Neural progenitor cell (in vitro differentiated cells): ENCODE data around the gene GJA4. TPM values are rescaled to one million over a fixed set of nuclear protein-coding genes. Genes with fewer than 3 reads are reported as not detected.
A peak's percentile ranks its signal among the peaks of the same experiment; 100 is the strongest.

Experiments used
- DNase-seq: peaks from one replicate; pipeline ENCODE4 v3.0.0-alpha.2; 2016; ENCODE audit warnings: low spot score
- H2AFZ ChIP-seq: fragments of 200-600 bp; sonication (generic); replicated peaks from 2 replicates; pipeline ENCODE4 v1.6.1; 2016; ENCODE audit warnings: antibody characterized with exemption
- H3F3A ChIP-seq: fragments of 200-600 bp; sonication (generic); 2 replicates; pipeline ENCODE4 v1.6.1; 2016; ENCODE audit warnings: antibody characterized with exemption, low read depth
- H3K27ac ChIP-seq: fragments of 200-600 bp; sonication (generic); 2 replicates; pipeline ENCODE4 v1.5.1; 2016; ENCODE audit warnings: mild to moderate bottlenecking
- H3K27me3 ChIP-seq: fragments of 200-600 bp; sonication (generic); 2 replicates; pipeline ENCODE4 v1.6.1; 2016; ENCODE audit warnings: mild to moderate bottlenecking, moderate library complexity
- H3K36me3 ChIP-seq: fragments of 200-600 bp; sonication (generic); 2 replicates; pipeline ENCODE4 v1.5.1; 2016
- H3K4me1 ChIP-seq: fragments of 200-600 bp; sonication (generic); 2 replicates; pipeline ENCODE4 v1.6.1; 2016; ENCODE audit warnings: mixed run types
- H3K4me2 ChIP-seq: fragments of 200-600 bp; sonication (generic); 2 replicates; pipeline ENCODE4 v1.6.1; 2016
- H3K4me3 ChIP-seq: fragments of 200-600 bp; sonication (generic); 2 replicates; pipeline ENCODE4 v1.5.1; 2016
- H3K79me2 ChIP-seq: fragments of 200-600 bp; sonication (generic); 2 replicates; pipeline ENCODE4 v1.6.1; 2016; ENCODE audit warnings: low read depth
- H3K9ac ChIP-seq: fragments of 200-600 bp; sonication (generic); 2 replicates; pipeline ENCODE4 v1.6.1; 2016
- H3K9me3 ChIP-seq: fragments of 200-600 bp; sonication (generic); 2 replicates; pipeline ENCODE4 v1.5.1; 2016; ENCODE audit warnings: low read depth
- H4K20me1 ChIP-seq: fragments of 200-600 bp; sonication (generic); 2 replicates; pipeline ENCODE4 v1.6.1; 2016; ENCODE audit warnings: low read depth
- H3K27ac Mint-ChIP-seq: 3 replicates; pipeline ENCODE4 v1.8.0; 2021; ENCODE audit warnings: mixed read lengths
- H3K27me3 Mint-ChIP-seq: 2 replicates; pipeline ENCODE4 v1.8.0; 2022; ENCODE audit warnings: low read depth, mild to moderate bottlenecking, inconsistent platforms, moderate library complexity, mixed read lengths; ENCODE audit not compliant: insufficient read depth
- H3K36me3 Mint-ChIP-seq: 3 replicates; pipeline ENCODE4 v1.8.0; 2021; ENCODE audit warnings: mixed read lengths
- H3K4me1 Mint-ChIP-seq: 3 replicates; pipeline ENCODE4 v1.8.0; 2021; ENCODE audit warnings: mixed read lengths
- H3K4me3 Mint-ChIP-seq: 3 replicates; pipeline ENCODE4 v1.8.0; 2021; ENCODE audit warnings: mild to moderate bottlenecking, moderate library complexity, mixed read lengths
- H3K9me3 Mint-ChIP-seq: 3 replicates; pipeline ENCODE4 v1.8.0; 2020; ENCODE audit warnings: mixed read lengths
- CTCF ChIP-seq: fragments of 200-600 bp; sonication (generic); IDR thresholded peaks from 2 replicates; pipeline ENCODE4 v1.5.1; 2017; ENCODE audit warnings: antibody characterized with exemption, mild to moderate bottlenecking
- EZH2 ChIP-seq: fragments of 200-600 bp; sonication (generic); IDR thresholded peaks from 2 replicates; pipeline ENCODE4 v1.6.1; 2017; ENCODE audit warnings: antibody characterized with exemption, mild to moderate bottlenecking, moderate library complexity
- EZH2phosphoT487 ChIP-seq: fragments of 200-600 bp; sonication (generic); IDR thresholded peaks from 2 replicates; pipeline ENCODE4 v1.6.1; 2017; ENCODE audit warnings: antibody characterized with exemption
- total RNA-seq: library from RNA; depleted of rRNA; stranded (reverse); fragments of >200 nt; gene quantifications from 2 replicates; pipeline ENCODE4 v1.2.3, GENCODE V29; 2015; ENCODE audit warnings: low replicate concordance

GJA4 gene
- total RNA-seq, 1 donor from 2014 or later: not detected

DNA sequence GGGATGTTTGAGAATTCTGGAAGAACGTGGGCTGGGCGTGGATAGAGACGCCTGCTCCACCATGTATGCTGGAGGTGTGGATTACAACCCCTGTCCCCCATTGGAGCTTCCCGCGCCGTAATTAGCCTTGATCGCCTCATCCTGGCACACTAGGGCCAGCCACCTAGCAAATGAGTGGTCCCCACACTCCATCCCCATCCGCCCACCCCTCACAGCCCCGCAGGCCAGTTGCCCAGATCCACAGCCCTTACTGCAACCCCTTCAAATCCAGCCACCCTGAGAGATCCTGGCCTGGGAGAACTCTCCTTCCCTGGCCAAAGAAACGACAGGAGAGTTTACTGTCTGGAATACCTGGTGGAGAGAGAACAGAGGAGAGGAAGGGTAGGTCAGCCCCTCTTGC, 375 bp upstream of the GJA4 start:
- peak overlapping the region; percentile 43 for H3K4me3 ChIP-seq
- H3K4me1 ChIP-seq: peaks cover 9% of the 10 kb centered on the region
- no peak for DNase-seq
- H3K4me2 ChIP-seq: peak overlapping the region; percentile 77
- H3K27ac ChIP-seq: no peak overlapping the region
- peaks cover 12% of the 10 kb centered on the region for H3K27me3 Mint-ChIP-seq
- peaks cover 70% of the 10 kb centered on the region for H3K27me3 ChIP-seq
- no peak for TF ChIP-seq CTCF
- no peak for TF ChIP-seq EZH2phosphoT487
- TF ChIP-seq EZH2: no peak
- H3K4me1 Mint-ChIP-seq: peaks cover 24% of the 10 kb centered on the region
- no peaks in the 10 kb centered on the region for H3F3A ChIP-seq
- H3K9ac ChIP-seq: no peak overlapping the region
- H3K9me3 Mint-ChIP-seq: peaks cover 3% of the 10 kb centered on the region
- H3K4me3 Mint-ChIP-seq: no peak overlapping the region
- peaks cover 2% of the 10 kb centered on the region for H3K36me3 Mint-ChIP-seq
- no peaks in the 10 kb centered on the region for H3K79me2 ChIP-seq
- no peaks in the 10 kb centered on the region for H3K9me3 ChIP-seq
- no peak overlapping the region for H3K27ac Mint-ChIP-seq
- H4K20me1 ChIP-seq: peaks cover 10% of the 10 kb centered on the region
- H3K36me3 ChIP-seq: no peaks in the 10 kb centered on the region
- H2AFZ ChIP-seq: no peak overlapping the region

GRCh38 chr1:34794001-34794789, 1.4 kb downstream of the GJA4 start:
- peaks cover 14% of the 10 kb centered on the region for H3K27me3 Mint-ChIP-seq
- peaks cover 24% of the 10 kb centered on the region for H3K4me1 Mint-ChIP-seq
- no peak for TF ChIP-seq CTCF
- no peak for TF ChIP-seq EZH2phosphoT487
- no peak for TF ChIP-seq EZH2
- H3K4me2 ChIP-seq: no peak overlapping the region
- no peak overlapping the region for H3K27ac ChIP-seq
- H3K27me3 ChIP-seq: peaks cover 83% of the 10 kb centered on the region
- peak overlapping the region; percentile 13 for H3K4me3 Mint-ChIP-seq
- H3K36me3 Mint-ChIP-seq: peaks cover 2% of the 10 kb centered on the region
- H3K9me3 ChIP-seq: no peaks in the 10 kb centered on the region
- peaks cover 9% of the 10 kb centered on the region for H3K4me1 ChIP-seq
- no peak for DNase-seq
- peaks cover 2% of the 10 kb centered on the region for H3K9me3 Mint-ChIP-seq
- no peaks in the 10 kb centered on the region for H3K79me2 ChIP-seq
- no peak overlapping the region for H3K4me3 ChIP-seq
- H3K36me3 ChIP-seq: no peaks in the 10 kb centered on the region
- H4K20me1 ChIP-seq: peaks cover 10% of the 10 kb centered on the region
- no peaks in the 10 kb centered on the region for H3F3A ChIP-seq
- H3K9ac ChIP-seq: no peak overlapping the region
- H3K27ac Mint-ChIP-seq: no peak overlapping the region
- no peak overlapping the region for H2AFZ ChIP-seq

- TF ChIP-seq EZH2: no peak
- TF ChIP-seq CTCF: no peak
- TF ChIP-seq EZH2phosphoT487: no peak
- Mint-ChIP-seq H3K27ac (no peak overlapping the region), H3K36me3 (peaks cover 2% of the 10 kb centered on the region), H3K4me3 (no peak overlapping the region), H3K9me3 (no peaks in the 10 kb centered on the region), H3K4me1 (peaks cover 24% of the 10 kb centered on the region), H3K27me3 (peaks cover 11% of the 10 kb centered on the region)
- Histone ChIP-seq H3K4me2 (no peak overlapping the region), H3F3A (no peaks in the 10 kb centered on the region), H3K27ac (no peak overlapping the region), H3K36me3 (no peaks in the 10 kb centered on the region), H3K9me3 (no peaks in the 10 kb centered on the region), H3K27me3 (peaks cover 83% of the 10 kb centered on the region), H3K4me3 (no peak overlapping the region), H3K9ac (no peak overlapping the region), H3K79me2 (no peaks in the 10 kb centered on the region), H3K4me1 (peaks cover 9% of the 10 kb centered on the region), H4K20me1 (peaks cover 10% of the 10 kb centered on the region), H2AFZ (no peak overlapping the region)
- no peak for DNase-seq
Observed at GRCh38 chr1:34794790-34795180, 2.0 kb downstream of the GJA4 start.
